Measurements from ENCODE around the gene PPIE. TPM values are rescaled to one million over a fixed set of nuclear protein-coding genes. Genes with fewer than 3 reads are reported as not detected.

The PPIE gene
- total RNA-seq, 1 experiment from 2014 or later = 42.5 TPM

- TF ChIP-seq MAX (CRISPR knock-in tag; IDR thresholded peaks at IDR 0.05) = no peak
These were observed 11.3 kb upstream of the PPIE start (continued) for GRCh38 chr1:39727221-39727931.

GRCh38 chr1:39727932-39728317 is 10.8 kb upstream of the PPIE start:
- Mint-ChIP-seq H3K4me3 (no peak overlapping the region), H3K4me1 (no peaks in the 10 kb centered on the region)

More at GRCh38 chr1:39727932-39728317, 10.8 kb upstream of the PPIE start:
- Mint-ChIP-seq H3K9me3 (no peaks in the 10 kb centered on the region), H3K27me3 (ENCODE audit: low read depth) (peaks cover 96% of the 10 kb centered on the region), H3K27ac (no peak overlapping the region), H3K36me3 (no peaks in the 10 kb centered on the region)
- DNase-seq (ENCODE audit: low spot score) = no peak
- TF ChIP-seq ZNF263 (CRISPR knock-in tag; IDR thresholded peaks at IDR 0.05; ENCODE audit: low read depth) (no peak), IRF2 (CRISPR knock-in tag; IDR thresholded peaks at IDR 0.05; ENCODE audit: borderline replicate concordance, low read depth) (no peak), NR2C2 (CRISPR knock-in tag; IDR thresholded peaks at IDR 0.05) (no peak), GTF2I (CRISPR knock-in tag; conservative IDR thresholded peaks at IDR 0.05) (no peak), STAT6 (CRISPR knock-in tag; conservative IDR thresholded peaks at IDR 0.05; ENCODE audit: low read depth) (no peak), EMX1 (CRISPR knock-in tag; IDR thresholded peaks at IDR 0.05) (no peak), ATF2 (CRISPR knock-in tag; IDR thresholded peaks at IDR 0.05; ENCODE audit: borderline replicate concordance, low read depth) (no peak), E2F1 (CRISPR knock-in tag; IDR thresholded peaks at IDR 0.05) (no peak), CBFB (CRISPR knock-in tag; IDR thresholded peaks at IDR 0.05; ENCODE audit: low read depth) (no peak), MLX (CRISPR knock-in tag; IDR thresholded peaks at IDR 0.05) (no peak), ZNF121 (CRISPR knock-in tag; IDR thresholded peaks at IDR 0.05) (no peak), ZMAT4 (CRISPR knock-in tag; IDR thresholded peaks at IDR 0.05) (no peak), OVOL2 (CRISPR knock-in tag; IDR thresholded peaks at IDR 0.05; ENCODE audit: borderline replicate concordance) (no peak), FOXP1 (CRISPR knock-in tag; IDR thresholded peaks at IDR 0.05; ENCODE audit: borderline replicate concordance) (no peak), FOXP4 (CRISPR knock-in tag; IDR thresholded peaks at IDR 0.05) (no peak)
- ChIA-PET POLR2A (no interaction called here), CTCF (no interaction called here)
- ATAC-seq = no peak
